Measurements from ENCODE around the gene TMEM178A. TPM values are rescaled to one million over a fixed set of nuclear protein-coding genes. Genes with fewer than 3 reads are reported as not detected.

TMEM178A gene
- total RNA-seq, 2 donors from 2014 or later: 4.9 to 7.8 TPM

- no peaks in the 10 kb centered on the region for H3K36me3 ChIP-seq (replicated peaks in 1 of 2; ENCODE audit: insufficient read depth in 1 of 2, low read depth in 2 of 2)
- ATAC-seq: no peak
- intact Hi-C loops (cut with DNase I): no loop called here
- H3K9me3 ChIP-seq: no peaks in the 10 kb centered on the region
- no peaks in the 10 kb centered on the region for H3K27me3 ChIP-seq
- no peak overlapping the region for H3K27ac ChIP-seq
- no peak for TF ChIP-seq POLR2A (IDR thresholded peaks at IDR 0.05)
- DNase-seq: no peak
- 92 to 93% methylated on average over 5 of the region's 5 CpGs for WGBS, 2 donors
- H3K4me3 ChIP-seq: no peak overlapping the region
- H3K4me1 ChIP-seq: no peaks in the 10 kb centered on the region
These were observed 47.2 kb downstream of the TMEM178A start for GRCh38 chr2:39712953-39713352.

GRCh38 chr2:39715095-39715494 is 49.4 kb downstream of the TMEM178A start:
- intact Hi-C loops (cut with DNase I): no loop called here
- DNase-seq (no peak), ATAC-seq (no peak)
- H3K27me3 ChIP-seq: no peaks in the 10 kb centered on the region
- no peaks in the 10 kb centered on the region for H3K4me1 ChIP-seq
- TF ChIP-seq, protein P1, sequence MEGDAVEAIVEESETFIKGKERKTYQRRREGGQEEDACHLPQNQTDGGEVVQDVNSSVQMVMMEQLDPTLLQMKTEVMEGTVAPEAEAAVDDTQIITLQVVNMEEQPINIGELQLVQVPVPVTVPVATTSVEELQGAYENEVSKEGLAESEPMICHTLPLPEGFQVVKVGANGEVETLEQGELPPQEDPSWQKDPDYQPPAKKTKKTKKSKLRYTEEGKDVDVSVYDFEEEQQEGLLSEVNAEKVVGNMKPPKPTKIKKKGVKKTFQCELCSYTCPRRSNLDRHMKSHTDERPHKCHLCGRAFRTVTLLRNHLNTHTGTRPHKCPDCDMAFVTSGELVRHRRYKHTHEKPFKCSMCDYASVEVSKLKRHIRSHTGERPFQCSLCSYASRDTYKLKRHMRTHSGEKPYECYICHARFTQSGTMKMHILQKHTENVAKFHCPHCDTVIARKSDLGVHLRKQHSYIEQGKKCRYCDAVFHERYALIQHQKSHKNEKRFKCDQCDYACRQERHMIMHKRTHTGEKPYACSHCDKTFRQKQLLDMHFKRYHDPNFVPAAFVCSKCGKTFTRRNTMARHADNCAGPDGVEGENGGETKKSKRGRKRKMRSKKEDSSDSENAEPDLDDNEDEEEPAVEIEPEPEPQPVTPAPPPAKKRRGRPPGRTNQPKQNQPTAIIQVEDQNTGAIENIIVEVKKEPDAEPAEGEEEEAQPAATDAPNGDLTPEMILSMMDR (IDR thresholded peaks at IDR 0.05): no peak
- no peak for TF ChIP-seq POLR2A (IDR thresholded peaks at IDR 0.05)
- no peak overlapping the region for H3K27ac ChIP-seq
- no peak overlapping the region for H3K4me3 ChIP-seq
- no peaks in the 10 kb centered on the region for H3K9me3 ChIP-seq
- H3K36me3 ChIP-seq (replicated peaks in 1 of 2; ENCODE audit: insufficient read depth in 1 of 2, low read depth in 2 of 2): no peaks in the 10 kb centered on the region

DNA sequence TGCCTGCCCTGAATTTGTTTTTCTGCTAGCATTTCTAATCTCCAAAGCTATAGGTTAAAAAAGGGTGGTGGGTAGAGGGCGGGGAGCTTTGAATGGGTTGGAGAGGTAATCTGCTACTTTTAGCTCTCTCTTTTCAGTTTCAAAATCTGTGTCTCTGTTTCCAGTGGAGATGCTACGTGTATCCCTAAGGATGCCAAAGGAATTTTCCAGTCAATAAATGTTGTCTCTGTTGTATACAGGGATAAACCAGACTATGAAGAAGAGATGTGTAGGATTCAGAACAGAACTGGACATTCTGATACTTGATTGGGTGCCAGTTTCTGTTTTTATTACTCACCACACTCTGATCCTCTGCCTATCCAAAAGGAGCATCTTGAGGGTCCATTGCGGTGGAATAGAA is 50.1 kb downstream of the TMEM178A start:
- Histone ChIP-seq H3K36me3 (replicated peaks in 1 of 2; ENCODE audit: insufficient read depth in 1 of 2, low read depth in 2 of 2) (no peaks in the 10 kb centered on the region), H3K27ac (no peak overlapping the region), H3K4me3 (no peak overlapping the region), H3K4me1 (no peaks in the 10 kb centered on the region), H3K27me3 (no peaks in the 10 kb centered on the region), H3K9me3 (no peaks in the 10 kb centered on the region)
- intact Hi-C loops (cut with DNase I): no loop called here
- WGBS, 2 donors: 77 to 91% methylated on average over 3 of the region's 3 CpGs
- no peak for TF ChIP-seq POLR2A (IDR thresholded peaks at IDR 0.05)
- TF ChIP-seq, protein P1 (IDR thresholded peaks at IDR 0.05): no peak
- no peak for DNase-seq
- ATAC-seq: no peak

DNA sequence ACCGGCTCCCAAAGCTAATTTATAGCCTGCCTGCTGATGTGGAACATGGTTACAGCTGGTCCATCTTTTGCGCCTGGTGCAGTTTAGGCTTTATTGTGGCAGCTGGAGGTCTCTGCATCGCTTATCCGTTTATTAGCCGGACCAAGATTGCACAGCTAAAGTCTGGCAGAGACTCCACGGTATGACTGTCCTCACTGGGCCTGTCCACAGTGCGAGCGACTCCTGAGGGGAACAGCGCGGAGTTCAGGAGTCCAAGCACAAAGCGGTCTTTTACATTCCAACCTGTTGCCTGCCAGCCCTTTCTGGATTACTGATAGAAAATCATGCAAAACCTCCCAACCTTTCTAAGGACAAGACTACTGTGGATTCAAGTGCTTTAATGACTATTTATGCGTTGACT is 51.4 kb downstream of the TMEM178A start:
- H3K4me3 ChIP-seq: no peak overlapping the region
- intact Hi-C loops (cut with DNase I): no loop called here
- TF ChIP-seq POLR2A (IDR thresholded peaks at IDR 0.05): no peak
- TF ChIP-seq, protein P1 (IDR thresholded peaks at IDR 0.05): no peak
- no peaks in the 10 kb centered on the region for H3K36me3 ChIP-seq (replicated peaks in 1 of 2; ENCODE audit: insufficient read depth in 1 of 2, low read depth in 2 of 2)
- no peaks in the 10 kb centered on the region for H3K27me3 ChIP-seq
- H3K4me1 ChIP-seq: no peaks in the 10 kb centered on the region
- H3K27ac ChIP-seq: no peak overlapping the region
- no peaks in the 10 kb centered on the region for H3K9me3 ChIP-seq
- DNase-seq: no peak
- no peak for ATAC-seq
- 94 to 96% methylated on average over 12 of the region's 12 CpGs for WGBS, 2 donors

GRCh38 chr2:39718483-39718882 is 52.8 kb downstream of the TMEM178A start:
- ATAC-seq: no peak

More at GRCh38 chr2:39718483-39718882, 52.8 kb downstream of the TMEM178A start:
- no peaks in the 10 kb centered on the region for H3K36me3 ChIP-seq (replicated peaks in 1 of 2; ENCODE audit: insufficient read depth in 1 of 2, low read depth in 2 of 2)
- no peaks in the 10 kb centered on the region for H3K27me3 ChIP-seq
- no peak for TF ChIP-seq POLR2A (IDR thresholded peaks at IDR 0.05)
- TF ChIP-seq, protein P1 (IDR thresholded peaks at IDR 0.05): no peak
- no peak overlapping the region for H3K27ac ChIP-seq
- no peak overlapping the region for H3K4me3 ChIP-seq
- 80 to 83% methylated on average over 9 of the region's 9 CpGs for WGBS, 2 donors
- H3K9me3 ChIP-seq: no peaks in the 10 kb centered on the region
- no peaks in the 10 kb centered on the region for H3K4me1 ChIP-seq
- intact Hi-C loops (cut with DNase I): no loop called here
- no peak for DNase-seq
